GM03348 (cell line): ENCODE results near the gene GNB4.

Experiments used
- DNase-seq: peaks from one replicate; pipeline ENCODE4 v3.0.0; 2012; ENCODE audit warnings: low spot score

GNB4 gene

DNA sequence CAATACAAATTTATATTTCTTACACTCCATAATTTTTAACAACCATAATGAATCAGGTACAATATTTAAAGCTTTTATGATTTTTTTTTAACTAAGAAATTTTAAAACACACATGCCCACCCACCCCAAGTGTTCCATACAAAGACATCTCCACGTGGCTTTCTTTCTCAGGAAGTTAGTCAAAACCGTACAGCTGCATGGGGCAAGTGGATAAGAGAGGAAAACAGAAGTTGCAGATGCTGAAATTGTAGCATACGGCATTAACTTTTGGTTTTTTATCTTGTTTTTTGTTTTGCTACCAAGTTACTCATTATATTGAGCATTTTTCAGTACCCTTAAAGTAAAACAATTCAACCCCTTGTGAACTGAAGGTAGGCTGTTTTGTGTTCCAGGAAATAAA, 14.8 kb downstream of the GNB4 start:
- DNase-seq, result no peak

GRCh38 chr3:179432451-179432850, 18.8 kb downstream of the GNB4 start:
- DNase-seq, result no peak

DNA sequence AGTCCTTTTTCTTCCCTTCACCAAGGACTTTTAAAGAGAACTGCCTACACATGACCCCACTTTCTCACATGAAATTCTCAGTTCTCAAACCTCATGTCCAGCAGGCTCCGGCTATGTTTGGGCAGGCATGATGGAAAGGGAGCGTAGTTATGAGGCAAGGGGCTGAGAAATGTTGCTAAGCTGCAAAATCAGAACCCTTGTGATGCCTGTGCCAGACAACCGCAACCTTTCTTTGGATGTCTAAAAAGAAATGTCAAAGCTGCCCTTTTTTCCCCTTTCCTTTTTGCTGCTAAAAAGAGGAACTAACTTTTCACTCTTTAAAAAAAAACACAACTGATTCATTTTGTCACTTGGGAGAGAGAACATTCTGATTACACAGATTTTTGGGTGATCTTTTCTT, 19.2 kb downstream of the GNB4 start:
- DNase-seq, result no peak

DNA sequence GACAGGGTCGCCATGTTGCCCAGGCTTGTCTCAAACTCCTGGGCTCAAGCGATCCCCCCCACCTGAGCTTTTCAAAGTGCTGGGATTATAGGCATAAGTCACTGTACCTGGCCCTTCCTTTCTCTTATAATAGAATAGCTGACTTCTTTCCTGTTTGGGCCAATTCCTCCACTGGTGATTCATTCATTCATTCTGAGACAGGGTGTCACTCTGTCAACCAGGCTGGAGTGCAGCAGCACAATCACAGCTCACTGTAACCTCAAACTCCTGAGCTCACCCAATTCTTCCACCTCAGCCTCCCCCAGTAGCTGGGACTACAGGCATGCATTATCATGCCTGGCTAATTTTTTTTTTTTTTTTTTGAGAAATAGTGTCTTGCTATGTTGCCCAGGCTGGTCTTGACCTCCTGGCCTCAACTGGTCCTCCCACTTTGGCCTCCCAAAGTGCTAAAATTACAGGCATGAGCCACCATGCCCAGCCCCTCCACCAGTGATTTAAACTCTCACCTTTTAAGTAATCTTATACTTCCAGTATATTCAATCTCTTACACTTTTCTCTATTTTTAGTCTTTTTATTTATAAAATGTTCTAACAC, 20.9 kb downstream of the GNB4 start:
- no peak for DNase-seq

- no peak for DNase-seq
Measured at GRCh38 chr3:179428876-179429548, 22.3 kb downstream of the GNB4 start.

GRCh38 chr3:179425075-179425474, 26.2 kb downstream of the GNB4 start:
- no peak for DNase-seq

- peak; percentile 55 for DNase-seq
Measured at GRCh38 chr3:179421500-179421899, 29.8 kb downstream of the GNB4 start.

DNA sequence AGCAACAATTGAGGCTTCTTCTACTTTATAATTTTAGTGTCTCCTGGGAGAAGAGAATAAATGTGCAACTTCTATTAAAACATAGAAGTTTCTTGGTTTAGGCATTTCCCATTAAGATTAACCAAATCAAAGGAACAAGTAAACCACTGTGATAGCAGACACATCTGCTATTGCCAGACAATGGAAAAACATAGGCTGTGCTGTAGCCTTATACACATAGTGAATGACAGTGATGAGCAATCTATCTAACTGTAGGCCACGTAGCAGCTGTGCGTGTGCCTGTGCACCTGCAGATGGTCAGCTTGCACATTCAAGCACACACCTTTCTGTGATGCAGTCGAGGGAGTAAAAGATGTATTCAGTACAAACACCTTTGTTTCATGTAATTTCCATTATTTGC, 32.7 kb downstream of the GNB4 start:
- no peak for DNase-seq

- peak; percentile 63 for DNase-seq
Measured at GRCh38 chr3:179416681-179417080, 34.6 kb downstream of the GNB4 start.

GRCh38 chr3:179415377-179415776, 35.9 kb downstream of the GNB4 start:
- no peak for DNase-seq

DNA sequence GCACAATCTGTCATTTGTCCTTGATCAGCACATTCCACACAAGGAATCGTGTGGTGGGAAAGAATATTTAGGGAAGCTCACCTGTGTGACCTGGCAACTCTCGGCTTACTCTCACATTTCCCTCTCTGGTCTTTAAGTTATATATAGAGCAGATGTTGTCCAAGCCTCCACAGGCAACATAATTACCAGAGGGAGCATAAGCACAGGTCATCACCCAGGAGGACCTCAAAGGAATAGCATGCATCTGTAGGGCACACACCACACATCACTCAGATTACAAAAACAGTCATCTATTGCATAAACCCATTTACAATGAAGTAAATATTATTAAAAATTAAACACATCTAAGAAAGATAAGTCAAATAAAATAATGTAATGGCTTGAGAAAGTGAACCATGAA, 36.5 kb downstream of the GNB4 start:
- no peak for DNase-seq

GRCh38 chr3:179410999-179411398, 40.3 kb downstream of the GNB4 start:
- DNase-seq, result no peak

GRCh38 chr3:179410331-179410730, 40.9 kb downstream of the GNB4 start:
- peak; percentile 24 for DNase-seq

- no peak for DNase-seq
Measured at GRCh38 chr3:179404307-179404706, 47.0 kb downstream of the GNB4 start.

DNA sequence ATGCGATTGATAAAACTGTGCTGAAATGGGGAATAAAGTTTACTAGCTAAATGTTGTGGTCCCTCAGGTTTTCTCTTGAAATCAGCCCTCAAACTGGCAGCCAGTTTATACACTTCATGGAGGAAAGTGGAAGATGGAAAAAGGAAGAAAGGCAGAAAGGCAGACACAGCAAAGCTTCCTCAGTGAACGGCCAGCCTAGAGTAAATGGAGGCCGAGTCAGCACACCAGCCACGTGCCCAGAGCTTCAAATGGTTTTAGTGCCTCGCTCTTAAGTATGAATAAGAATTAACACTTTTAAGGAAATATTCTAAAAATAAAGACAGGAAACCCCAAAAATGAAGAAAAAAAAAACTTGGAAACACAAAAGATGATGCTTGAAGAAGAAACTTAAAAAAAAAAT, 48.3 kb downstream of the GNB4 start:
- no peak for DNase-seq

DNA sequence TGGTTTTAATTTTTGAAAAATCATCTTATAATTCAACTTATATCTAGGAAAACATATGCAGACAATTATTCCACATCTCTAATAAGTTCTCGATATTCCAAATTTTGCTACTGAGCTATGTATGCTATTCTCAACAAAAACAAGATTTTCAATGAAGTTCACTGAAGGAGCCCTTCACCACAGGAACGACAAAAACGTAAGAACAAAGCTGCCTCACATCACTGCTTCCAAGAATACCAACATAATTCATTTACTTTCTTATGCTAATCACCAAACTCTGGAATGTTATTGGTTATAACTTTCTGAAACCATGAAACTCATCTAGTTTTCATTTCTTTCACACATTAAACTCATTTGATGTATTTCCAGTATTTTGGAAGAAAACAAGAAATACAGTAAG, 49.7 kb downstream of the GNB4 start:
- no peak for DNase-seq

DNA sequence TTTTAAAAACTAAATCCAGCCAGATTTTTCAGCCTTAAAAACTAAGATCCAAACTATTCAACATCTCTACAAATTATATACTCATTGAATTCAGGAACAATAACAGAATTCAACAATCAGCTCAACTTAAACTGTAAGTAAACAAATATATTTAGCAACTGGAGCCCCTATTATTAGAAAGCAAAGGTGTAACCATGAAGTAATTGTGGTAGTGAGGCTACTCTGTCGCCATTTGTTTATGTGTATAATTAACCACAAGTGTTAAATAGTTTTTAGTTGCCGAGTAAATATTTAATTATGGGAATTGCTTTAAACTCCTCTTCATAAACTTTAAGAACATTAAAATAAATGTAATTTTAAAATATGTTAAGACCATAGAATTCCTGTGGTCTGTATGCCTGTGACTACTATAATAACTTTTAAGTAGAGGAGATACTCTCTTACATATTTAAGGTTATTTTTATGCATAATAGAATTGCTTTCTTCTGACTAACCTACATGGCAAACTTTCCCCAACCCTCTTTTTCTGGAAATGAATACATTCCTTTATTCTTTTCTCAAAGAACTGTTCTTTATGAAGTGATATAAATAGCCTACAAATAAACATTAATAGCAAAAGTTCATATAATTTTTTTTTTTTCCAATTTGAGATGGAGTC, 52.6 kb downstream of the GNB4 start:
- peak; percentile 47 for DNase-seq

DNA sequence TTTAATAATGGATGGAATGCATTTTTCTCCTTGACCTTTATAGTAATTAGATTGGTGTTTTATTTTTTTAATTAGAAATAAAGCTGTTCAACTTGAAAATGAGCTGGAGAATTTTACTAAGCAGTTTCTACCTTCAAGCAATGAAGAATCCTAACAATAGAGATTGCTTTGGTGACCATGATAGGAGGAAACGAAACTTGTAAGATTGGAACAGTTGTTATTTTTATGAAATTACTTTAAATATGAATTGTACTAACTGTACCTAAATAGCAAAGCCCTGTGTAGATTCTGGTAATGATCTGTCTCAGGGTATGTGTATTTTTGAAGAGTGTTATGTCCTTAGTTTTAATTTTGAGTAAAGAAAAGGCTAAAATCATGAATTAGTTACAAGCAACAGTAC, 59.4 kb downstream of the GNB4 start:
- DNase-seq, result no peak

- DNase-seq, result no peak
Measured at GRCh38 chr3:179376474-179376873, 74.8 kb downstream of the GNB4 start.

DNA sequence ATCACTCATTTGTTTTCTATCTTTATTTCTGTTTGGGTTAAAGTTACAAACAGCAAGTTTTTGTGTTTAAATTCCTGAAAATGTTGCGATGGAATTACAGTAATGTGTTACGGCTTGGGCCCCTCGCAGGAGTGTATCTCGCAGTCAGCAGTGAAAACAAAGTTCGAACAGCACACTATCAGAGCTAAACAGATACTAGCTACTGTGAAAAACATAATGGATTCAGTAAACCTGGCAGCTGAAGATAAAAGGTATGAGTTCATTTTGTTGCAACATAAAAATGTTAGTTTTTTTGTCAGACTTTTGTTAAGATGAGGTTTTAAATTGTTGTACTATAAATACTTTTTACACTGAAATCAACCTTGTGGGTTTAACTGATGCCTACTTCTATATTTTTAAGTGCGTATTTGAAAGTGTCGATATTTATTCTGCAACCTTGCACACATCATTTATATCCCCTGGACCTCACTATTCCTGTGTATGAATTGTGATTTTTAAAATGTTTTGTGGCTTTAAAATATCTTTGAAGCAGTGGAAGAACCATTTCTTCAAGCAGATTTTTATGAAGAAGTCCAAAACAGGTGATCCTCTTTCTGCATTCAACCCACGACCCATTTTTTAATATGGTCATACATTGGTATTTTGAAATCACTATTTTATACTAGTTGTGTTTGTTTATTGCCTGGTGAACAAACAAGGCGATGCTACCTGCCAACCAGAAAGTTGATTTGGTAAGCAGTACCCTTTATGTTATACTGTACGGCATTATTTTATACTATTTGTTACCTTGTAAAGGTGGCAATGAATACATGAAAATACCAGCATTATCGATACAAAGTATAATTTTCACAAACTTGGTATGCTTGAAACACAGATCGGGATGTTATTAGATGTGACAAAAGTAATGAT, 75.9 kb downstream of the GNB4 start:
- no peak for DNase-seq

DNA sequence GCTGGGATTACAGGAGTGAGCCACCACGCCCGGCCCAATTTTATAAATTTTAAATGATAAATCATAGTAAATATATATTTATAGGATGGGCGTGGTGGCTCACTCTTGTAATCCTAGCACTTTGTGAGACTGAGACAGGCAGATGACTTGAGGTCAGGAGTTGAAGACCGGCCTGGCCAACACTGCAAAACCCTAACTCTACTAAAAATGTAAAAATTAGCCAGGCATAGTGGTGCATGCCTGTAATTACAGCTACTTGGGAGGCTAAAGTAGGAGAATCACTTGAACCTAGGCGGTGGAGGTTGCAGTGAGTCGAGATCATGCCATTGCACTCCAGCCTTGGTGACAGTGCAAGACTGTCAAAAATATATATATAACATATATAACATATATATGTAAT, 77.3 kb downstream of the GNB4 start:
- DNase-seq, result no peak

DNA sequence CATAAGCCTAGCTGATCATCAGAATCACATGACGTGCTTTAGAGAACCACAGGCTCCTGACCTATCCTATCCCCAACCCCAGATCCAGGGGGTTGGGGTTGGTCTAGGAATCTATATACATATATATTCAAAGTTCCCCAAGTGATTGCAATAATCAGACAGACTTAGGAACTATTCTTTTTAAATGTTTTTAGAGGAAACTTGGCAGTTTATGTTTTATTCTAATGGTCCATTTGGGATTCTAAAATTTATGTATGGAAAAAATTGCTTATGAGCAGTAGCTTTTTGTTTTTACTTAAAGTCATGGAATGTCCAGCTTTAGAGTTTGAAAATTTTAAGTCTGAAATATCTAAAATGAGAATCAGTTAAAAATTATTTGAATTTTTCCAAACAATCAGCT, 81.6 kb downstream of the GNB4 start:
- DNase-seq, result no peak

- no peak for DNase-seq
Measured at GRCh38 chr3:179363332-179363731, 87.9 kb downstream of the GNB4 start.
